GM10248 (cell line): ENCODE measurements around the gene GABBR2.

Experiments used
- CTCF ChIA-PET: fragments of 300-600 bp; sonication (Branson Sonifier 250); formaldehyde crosslinking; extraction: SDS; loops from one replicate; lab custom pipeline; 2021; ENCODE audit warnings: antibody characterized with exemption; lab: Yijun Ruan, JAX
- POLR2A ChIA-PET: fragments of 350-650 bp; sonication (Branson Sonifier 250); formaldehyde crosslinking; extraction: SDS; loops from one replicate; lab custom pipeline; 2020; ENCODE audit warnings: antibody characterized with exemption; lab: Yijun Ruan, JAX
- DNase-seq: peaks from one replicate; pipeline ENCODE4 v3.0.0; 2012; ENCODE audit errors: extremely low spot score
- TF ChIP-seq, protein P1 (sequence below): IDR thresholded peaks from 2 replicates; pipeline ENCODE4 v1.5.1; 2012; ENCODE audit warnings: mild to moderate bottlenecking, low read depth; ENCODE audit errors: extremely low read depth, missing control alignments, control extremely low read depth

Gene GABBR2

DNA sequence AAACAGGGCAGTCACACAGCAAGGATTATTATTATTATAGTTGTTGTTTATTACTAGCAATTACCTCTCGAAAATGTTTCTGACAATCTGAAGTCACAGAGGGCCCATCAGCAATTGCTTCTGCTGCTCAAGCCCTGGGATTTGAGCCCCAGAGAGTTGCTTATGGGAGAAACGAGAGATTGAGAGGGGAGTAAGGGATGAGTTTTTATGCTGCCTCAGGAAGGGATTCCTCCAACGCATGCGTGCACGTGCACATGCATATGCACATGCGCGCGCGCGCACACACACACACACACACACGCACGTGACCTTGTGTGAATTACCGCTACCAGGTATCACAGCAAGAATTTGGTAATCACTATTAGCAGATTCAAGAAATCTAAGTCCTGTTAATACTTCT, 264.1 kb downstream of the GABBR2 start:
- ChIA-PET POLR2A (no interaction called here), CTCF (no interaction called here)
- TF ChIP-seq, protein P1, sequence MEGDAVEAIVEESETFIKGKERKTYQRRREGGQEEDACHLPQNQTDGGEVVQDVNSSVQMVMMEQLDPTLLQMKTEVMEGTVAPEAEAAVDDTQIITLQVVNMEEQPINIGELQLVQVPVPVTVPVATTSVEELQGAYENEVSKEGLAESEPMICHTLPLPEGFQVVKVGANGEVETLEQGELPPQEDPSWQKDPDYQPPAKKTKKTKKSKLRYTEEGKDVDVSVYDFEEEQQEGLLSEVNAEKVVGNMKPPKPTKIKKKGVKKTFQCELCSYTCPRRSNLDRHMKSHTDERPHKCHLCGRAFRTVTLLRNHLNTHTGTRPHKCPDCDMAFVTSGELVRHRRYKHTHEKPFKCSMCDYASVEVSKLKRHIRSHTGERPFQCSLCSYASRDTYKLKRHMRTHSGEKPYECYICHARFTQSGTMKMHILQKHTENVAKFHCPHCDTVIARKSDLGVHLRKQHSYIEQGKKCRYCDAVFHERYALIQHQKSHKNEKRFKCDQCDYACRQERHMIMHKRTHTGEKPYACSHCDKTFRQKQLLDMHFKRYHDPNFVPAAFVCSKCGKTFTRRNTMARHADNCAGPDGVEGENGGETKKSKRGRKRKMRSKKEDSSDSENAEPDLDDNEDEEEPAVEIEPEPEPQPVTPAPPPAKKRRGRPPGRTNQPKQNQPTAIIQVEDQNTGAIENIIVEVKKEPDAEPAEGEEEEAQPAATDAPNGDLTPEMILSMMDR: no peak
- no peak for DNase-seq

DNA sequence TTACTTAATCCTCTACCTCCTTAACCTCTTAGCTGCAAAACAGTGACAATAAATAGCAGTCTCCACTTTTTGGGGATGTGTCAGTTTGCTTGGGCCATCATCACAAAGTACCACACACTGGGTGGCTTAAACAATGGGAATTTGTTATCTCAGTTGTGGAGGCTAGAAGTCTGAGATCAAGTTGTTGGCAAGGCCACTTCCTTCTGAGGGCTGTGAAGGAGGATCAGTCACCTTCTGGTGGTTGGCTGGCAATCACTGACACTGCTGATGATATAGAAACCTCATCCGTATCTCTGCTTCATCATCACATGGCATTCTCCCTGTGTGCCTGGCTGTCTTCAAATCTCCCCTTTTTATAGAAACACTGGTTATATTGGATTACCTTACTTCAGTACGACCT, 266.2 kb downstream of the GABBR2 start:
- CTCF ChIA-PET: interaction anchor here (1.2 kb wide), 1 partner anchor 14 kb away, joined by 4 read pairs; no protein-coding TSS in a partner anchor

DNA sequence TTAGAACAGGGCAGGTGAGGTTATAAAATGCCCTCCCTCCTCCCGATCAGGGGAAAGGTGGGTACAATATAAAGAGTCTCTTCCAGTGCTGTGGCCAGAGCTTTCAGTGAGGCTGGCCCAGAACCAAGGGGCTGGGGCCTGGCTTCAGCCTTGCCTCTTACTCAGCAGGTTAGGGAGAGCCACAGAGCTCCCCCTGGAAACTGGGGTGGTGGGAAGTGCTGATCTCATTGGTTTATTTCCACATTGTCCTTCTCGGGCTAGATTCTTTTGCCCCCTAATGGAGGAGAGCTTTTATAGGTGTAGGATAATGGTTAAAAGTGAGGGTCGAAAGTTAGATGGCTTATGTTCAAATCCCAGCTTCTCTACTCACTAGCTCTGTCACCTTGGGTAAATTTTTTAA, 266.6 kb downstream of the GABBR2 start:
- DNase-seq: no peak
- ChIA-PET POLR2A (no interaction called here), CTCF (no interaction called here)
- TF ChIP-seq, protein P1: no peak

More for the DNA sequence above, 266.2 kb downstream of the GABBR2 start:
- DNase-seq: no peak
- TF ChIP-seq, protein P1: no peak
- POLR2A ChIA-PET: no interaction called here

DNA sequence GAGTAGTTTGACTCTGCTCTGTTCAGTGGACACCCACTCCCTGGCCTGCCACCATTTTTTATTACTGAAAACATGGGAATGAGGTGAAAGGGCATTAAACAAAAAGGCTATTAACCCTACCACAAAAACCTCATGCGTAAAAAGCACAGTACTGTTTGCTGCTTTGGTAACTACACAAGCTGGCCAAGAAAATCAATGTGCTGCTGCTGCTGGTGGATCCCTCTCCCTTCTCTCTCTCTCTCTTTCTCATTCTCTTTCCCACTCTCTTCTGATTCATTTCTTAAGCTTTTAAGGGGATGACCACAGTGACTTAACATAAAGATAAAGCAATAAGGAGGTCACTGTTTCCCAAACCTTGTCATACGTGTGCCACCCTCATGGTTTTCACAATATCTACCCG, 270.1 kb downstream of the GABBR2 start:
- no peak for DNase-seq
- ChIA-PET POLR2A (no interaction called here), CTCF (no interaction called here)
- TF ChIP-seq, protein P1: no peak

DNA sequence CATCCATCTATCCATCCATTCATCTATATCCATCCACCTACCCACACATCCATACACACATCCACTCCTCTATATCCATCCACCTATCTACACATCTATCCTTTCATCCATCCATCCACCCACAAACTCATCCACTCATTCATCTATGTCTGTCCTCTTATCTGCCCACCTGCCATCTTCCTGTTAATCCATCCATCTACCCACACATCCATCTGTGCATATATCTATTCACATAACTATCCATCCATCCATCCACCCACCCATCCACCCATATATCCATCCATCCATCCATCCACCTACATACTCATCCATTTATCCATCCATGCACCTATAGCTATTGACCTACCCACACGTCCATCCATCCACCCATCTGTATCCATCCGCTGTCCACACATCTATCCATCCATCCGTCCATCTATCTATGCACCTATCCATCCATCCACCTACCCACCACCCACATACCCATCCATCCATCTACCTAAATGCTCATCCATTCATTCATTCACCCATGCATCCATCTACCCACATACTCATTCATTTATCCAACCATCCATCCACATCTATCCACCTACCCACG, 271.2 kb downstream of the GABBR2 start:
- DNase-seq: no peak
- POLR2A ChIA-PET: no interaction called here
- CTCF ChIA-PET: no interaction called here
- TF ChIP-seq, protein P1: no peak

DNA sequence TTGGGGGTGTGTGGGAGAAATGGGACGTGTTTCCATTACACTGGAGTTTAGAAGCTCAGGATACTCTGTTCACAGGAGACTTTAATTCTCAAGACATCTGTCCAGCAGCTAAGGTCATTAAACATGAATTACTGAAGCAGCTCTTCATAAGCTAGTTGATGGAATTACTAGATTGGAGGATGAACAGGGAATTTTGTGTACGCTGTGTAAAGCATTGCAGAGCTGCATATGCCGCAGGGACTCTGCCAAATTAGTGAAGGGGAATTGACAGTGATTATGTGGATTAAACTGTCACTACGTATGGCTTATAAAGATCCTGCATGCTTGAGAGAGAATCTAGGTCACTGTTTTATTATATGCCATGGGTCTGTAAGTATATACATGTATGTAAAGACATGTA, 275.8 kb downstream of the GABBR2 start:
- POLR2A ChIA-PET: no interaction called here
- CTCF ChIA-PET: interaction anchor here (1.3 kb wide), 1 partner anchor 17 kb away, joined by 6 read pairs; no protein-coding TSS in a partner anchor
- TF ChIP-seq, protein P1: no peak
- DNase-seq: no peak
